ENCODE data around the gene TBCCD1. TPM values are rescaled to one million over a fixed set of nuclear protein-coding genes. Genes with fewer than 3 reads are reported as not detected.

Gene TBCCD1
- total RNA-seq, 2 donors from 2014 or later = 4.0 to 14.0 TPM

GRCh38 chr3:186530415-186530814, 36.7 kb downstream of the TBCCD1 start:
- TF ChIP-seq POLR2A (IDR thresholded peaks at IDR 0.05) (no peak), CTCF (IDR thresholded peaks at IDR 0.05) (no peak)
- ATAC-seq (no peak), DNase-seq (no peak)
- Histone ChIP-seq H3K27me3 (no peaks in the 10 kb centered on the region), H3K4me1 (peaks cover 5% of the 10 kb centered on the region), H3K9me3 (no peaks in the 10 kb centered on the region), H3K4me3 (no peak overlapping the region), H3K36me3 (replicated peaks in 1 of 2; ENCODE audit: insufficient read depth in 1 of 2, low read depth in 2 of 2) (no peaks in the 10 kb centered on the region), H3K27ac (no peak overlapping the region)
- intact Hi-C loops (cut with DNase I) = no loop called here

- DNase-seq = no peak
- Histone ChIP-seq H3K4me1 (peaks cover 5% of the 10 kb centered on the region), H3K9me3 (no peaks in the 10 kb centered on the region), H3K27me3 (no peaks in the 10 kb centered on the region), H3K4me3 (no peak overlapping the region), H3K27ac (no peak overlapping the region), H3K36me3 (replicated peaks in 1 of 2; ENCODE audit: insufficient read depth in 1 of 2, low read depth in 2 of 2) (no peaks in the 10 kb centered on the region)
- TF ChIP-seq POLR2A (IDR thresholded peaks at IDR 0.05) = no peak
- no peak for TF ChIP-seq CTCF (IDR thresholded peaks at IDR 0.05)
- intact Hi-C loops (cut with DNase I) = no loop called here
- no peak for ATAC-seq
- WGBS, 2 donors = 72 to 80% methylated on average over 11 of the region's 11 CpGs
These were observed 37.7 kb downstream of the TBCCD1 start for GRCh38 chr3:186529201-186529999.

- H3K36me3 ChIP-seq (replicated peaks in 1 of 2; ENCODE audit: insufficient read depth in 1 of 2, low read depth in 2 of 2) = no peaks in the 10 kb centered on the region
- 87 to 91% methylated on average over 6 of the region's 6 CpGs for WGBS, 2 donors
- no peaks in the 10 kb centered on the region for H3K9me3 ChIP-seq
- no peaks in the 10 kb centered on the region for H3K4me1 ChIP-seq
- H3K27me3 ChIP-seq = no peaks in the 10 kb centered on the region
- H3K27ac ChIP-seq = no peak overlapping the region
- intact Hi-C loops (cut with DNase I) = no loop called here
- no peak for ATAC-seq
- TF ChIP-seq CTCF (IDR thresholded peaks at IDR 0.05) = no peak
- TF ChIP-seq POLR2A (IDR thresholded peaks at IDR 0.05) = no peak
- no peak overlapping the region for H3K4me3 ChIP-seq
- no peak for DNase-seq
These were observed 40.9 kb downstream of the TBCCD1 start for GRCh38 chr3:186526256-186526606.

- Histone ChIP-seq H3K27me3 (no peaks in the 10 kb centered on the region), H3K27ac (no peak overlapping the region), H3K4me3 (no peak overlapping the region), H3K4me1 (no peaks in the 10 kb centered on the region), H3K9me3 (no peaks in the 10 kb centered on the region), H3K36me3 (replicated peaks in 1 of 2; ENCODE audit: insufficient read depth in 1 of 2, low read depth in 2 of 2) (no peaks in the 10 kb centered on the region)
- intact Hi-C loops (cut with DNase I) = no loop called here
- WGBS, 2 donors = 71 to 72% methylated on average over 9 of the region's 9 CpGs
- DNase-seq (no peak), ATAC-seq (no peak)
- TF ChIP-seq CTCF (IDR thresholded peaks at IDR 0.05) = no peak
These were observed 41.5 kb downstream of the TBCCD1 start for GRCh38 chr3:186525369-186526255.

Measured in body of pancreas (tissue), 4 donors.